Placental pericyte (primary cell): ENCODE measurements around the gene CORO2A. TPM values are rescaled to one million over a fixed set of nuclear protein-coding genes. Genes with fewer than 3 reads are reported as not detected.

ENCODE experiments used
- small RNA-seq: library from RNA; depleted of rRNA; stranded (forward); fragments of <200 nt; gene quantifications from one replicate; pipeline ENCODE3, GENCODE V24; 2012; ENCODE audit warnings: low replicate concordance
- total RNA-seq: library from RNA; depleted of rRNA; stranded (reverse); fragments of >200 nt; gene quantifications from 2 replicates; pipeline ENCODE4 v1.2.3, GENCODE V29; 2012

CORO2A gene, protein sequence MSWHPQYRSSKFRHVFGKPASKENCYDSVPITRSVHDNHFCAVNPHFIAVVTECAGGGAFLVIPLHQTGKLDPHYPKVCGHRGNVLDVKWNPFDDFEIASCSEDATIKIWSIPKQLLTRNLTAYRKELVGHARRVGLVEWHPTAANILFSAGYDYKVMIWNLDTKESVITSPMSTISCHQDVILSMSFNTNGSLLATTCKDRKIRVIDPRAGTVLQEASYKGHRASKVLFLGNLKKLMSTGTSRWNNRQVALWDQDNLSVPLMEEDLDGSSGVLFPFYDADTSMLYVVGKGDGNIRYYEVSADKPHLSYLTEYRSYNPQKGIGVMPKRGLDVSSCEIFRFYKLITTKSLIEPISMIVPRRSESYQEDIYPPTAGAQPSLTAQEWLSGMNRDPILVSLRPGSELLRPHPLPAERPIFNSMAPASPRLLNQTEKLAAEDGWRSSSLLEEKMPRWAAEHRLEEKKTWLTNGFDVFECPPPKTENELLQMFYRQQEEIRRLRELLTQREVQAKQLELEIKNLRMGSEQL
- total RNA-seq: 0.44 and 1.1 TPM in 2 replicates

DNA sequence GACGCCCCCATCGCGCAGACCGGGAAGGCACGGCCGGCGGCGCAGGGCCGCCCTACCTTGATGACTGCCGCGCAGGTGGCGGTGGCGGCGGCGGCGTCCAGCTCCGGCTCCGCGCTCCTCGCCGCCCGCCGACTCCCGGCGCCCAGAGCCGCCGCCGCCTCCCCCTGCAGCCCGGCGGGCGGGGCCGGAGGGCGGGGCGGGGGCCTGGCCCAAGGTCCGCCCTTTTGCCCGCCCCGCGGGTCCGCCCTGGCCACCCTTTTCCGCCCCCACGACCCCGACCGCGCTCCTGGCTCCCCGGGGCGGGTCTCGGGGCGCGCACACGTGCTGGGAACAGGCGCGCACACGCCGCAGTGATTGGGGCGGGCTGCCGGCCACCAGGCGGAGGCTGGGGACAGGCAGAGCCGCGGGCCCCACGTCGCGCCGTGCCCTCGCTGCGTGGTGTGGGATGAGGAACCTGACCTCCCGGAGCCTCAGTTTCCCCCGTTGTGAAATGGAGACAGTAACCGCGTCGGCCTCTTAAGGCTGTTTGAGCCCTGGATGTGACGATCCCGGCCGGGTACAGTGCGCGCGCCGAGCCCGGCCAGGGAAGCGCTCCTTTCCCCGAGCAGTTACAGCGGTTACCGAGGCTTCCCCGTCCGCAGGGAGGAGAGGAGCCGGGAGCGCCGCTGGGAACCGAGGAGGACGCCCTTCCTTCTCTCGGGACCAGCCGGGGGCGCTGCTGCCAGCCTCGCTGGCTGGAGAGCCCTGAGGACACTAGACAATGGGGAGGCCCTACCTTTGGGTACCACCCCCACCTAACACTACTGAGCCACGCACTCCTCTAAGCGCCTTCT, at the start of gene CORO2A:
Gene CORO2A (minus strand): TSS at position 135 of the 833 bp plus-strand sequence. CDS start 34,977 bp downstream, outside the sequence.

DNA sequence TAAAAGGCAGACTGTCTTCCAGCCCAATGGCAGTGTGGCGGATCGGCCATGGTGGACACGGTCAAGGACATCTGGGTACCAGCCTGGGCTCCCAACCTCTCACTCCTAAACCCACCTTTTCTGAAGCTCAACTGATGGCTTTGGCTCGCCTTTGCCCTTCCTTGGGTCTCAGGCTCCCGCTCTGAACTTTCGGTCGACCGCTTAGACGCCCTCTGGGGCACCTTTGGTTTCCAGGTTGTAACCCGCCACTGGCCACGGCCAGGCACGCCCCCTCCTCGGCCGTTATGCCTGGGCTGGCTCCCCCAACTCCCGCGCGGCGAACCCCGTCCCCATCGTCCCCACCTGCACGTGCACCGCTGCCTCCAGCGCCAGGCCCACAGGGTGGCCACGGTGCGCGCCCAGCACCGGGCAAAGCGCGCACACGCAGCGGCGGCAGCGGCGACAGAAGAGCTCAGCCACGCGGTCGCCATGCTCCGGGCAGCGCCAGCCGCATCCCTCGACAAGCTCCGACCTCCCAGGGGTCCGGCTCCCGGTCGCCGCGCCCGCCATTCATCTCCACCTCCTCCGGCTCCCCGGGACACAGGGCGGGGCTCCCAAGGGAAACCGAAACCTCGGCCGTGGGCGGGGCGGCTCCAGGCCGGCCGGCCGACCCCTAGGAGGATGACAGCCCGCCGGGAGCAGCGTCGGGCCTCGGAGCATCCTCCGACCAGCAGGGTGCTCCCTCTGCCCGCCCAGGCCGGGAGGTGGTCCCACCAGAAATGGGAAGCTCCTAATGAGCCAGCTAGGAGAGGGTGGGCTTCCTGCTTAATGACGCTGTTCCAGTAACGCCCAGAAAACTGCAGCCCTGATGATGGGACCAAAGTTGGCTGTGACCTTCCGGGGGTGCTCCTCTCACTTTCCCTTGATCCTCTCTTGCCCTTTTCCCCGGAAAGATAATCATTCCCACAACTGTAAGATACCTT, 73.5 kb downstream of the CORO2A start, which contains the start of gene TRIM14:
Gene TRIM14 (minus strand): TSS at position 583 of the 962 bp plus-strand sequence. CDS start 34 bp downstream, at position 549.

Small RNA genes lying within 50 kb of the gene (small RNA-seq; reads per million reads assigned to genes)
- not detected for gene MIR6854
- gene RF00017: not detected

Other genes with a start within 250 kb of the CORO2A start
- 9.6 and 35.5 TPM in 2 replicates for gene ANP32B, start 209.3 kb downstream of the CORO2A start, total RNA-seq
- gene NANS, start 135.9 kb downstream of the CORO2A start, total RNA-seq: 71.0 and 208 TPM in 2 replicates
- 3.7 and 13.5 TPM in 2 replicates for gene TRIM14, start 73.4 kb downstream of the CORO2A start, total RNA-seq
- 56.7 and 73.7 TPM in 2 replicates for gene TBC1D2, start 63.0 kb upstream of the CORO2A start, total RNA-seq